HT1080 (cell line): ENCODE results near the gene C1orf174. TPM values are rescaled to one million over a fixed set of nuclear protein-coding genes. Genes with fewer than 3 reads are reported as not detected.

Experiments
- DNase-seq: peaks from one replicate; pipeline ENCODE4 v3.0.0-alpha.2; 2015; ENCODE audit warnings: low read depth
- total RNA-seq: library from RNA; depleted of rRNA; stranded (reverse); fragments of >200 nt; shearing (Covaris generic); gene quantifications from 2 replicates; pipeline ENCODE4 v1.2.3, GENCODE V29; 2014

C1orf174 gene
- total RNA-seq, 1 experiment from 2014 or later: 81.2 TPM

DNA sequence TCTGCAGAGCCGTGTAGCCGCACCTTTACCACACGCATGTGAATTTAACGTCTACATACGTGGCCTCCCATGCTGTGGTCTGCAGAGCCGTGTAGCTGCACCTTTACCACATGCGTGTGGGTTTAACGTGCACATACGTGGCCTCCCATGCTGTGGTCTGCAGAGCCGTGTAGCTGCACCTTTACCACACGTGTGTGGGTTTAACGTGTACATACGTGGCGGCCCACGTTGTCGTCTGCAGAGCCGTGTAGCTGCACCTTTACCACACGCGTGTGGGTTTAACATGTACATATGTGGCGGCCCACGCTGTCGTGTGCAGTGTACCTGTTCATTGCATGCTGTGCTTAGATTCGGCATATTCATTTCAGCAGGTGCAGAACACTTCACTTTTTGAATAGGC is 25.3 kb downstream of the C1orf174 start:
- DNase-seq: no peak

DNA sequence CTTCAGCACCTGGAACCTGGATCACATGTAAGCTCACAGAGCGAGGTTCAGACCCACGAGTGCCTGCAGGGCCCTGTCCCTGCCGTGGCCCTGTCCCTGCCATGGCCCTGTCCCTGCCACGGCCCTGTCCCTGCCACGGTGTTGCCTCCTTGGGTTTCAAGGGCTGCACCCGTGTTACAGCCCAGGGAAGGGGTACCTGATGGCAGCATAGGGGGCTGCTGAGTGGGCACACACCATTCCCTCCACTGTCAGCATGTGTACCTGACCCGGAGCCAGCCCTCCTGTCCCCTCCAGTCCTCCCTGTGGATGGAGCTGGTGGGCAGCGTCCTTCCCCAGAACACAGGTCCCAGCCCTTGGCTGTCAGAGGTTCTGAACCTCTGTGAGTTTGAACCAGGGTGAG is 27.5 kb downstream of the C1orf174 start:
- no peak for DNase-seq

DNA sequence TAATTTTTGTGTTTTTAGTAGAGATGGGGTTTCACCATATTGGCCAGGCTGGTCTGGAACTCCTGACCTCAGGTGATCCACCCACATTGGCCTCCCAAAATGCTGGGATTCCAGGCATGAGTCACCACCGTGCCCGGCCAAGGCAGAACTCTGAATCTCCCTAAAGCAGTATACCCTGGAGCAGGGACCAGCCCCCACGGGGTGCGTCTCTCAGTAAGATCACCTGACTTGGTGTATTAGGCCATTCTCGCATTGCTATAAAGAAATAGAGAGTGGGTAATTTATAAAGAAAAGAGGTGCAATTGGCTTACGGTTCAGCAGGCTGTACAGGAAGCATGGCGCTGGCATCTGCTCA is 28.6 kb downstream of the C1orf174 start:
- DNase-seq: no peak

DNA sequence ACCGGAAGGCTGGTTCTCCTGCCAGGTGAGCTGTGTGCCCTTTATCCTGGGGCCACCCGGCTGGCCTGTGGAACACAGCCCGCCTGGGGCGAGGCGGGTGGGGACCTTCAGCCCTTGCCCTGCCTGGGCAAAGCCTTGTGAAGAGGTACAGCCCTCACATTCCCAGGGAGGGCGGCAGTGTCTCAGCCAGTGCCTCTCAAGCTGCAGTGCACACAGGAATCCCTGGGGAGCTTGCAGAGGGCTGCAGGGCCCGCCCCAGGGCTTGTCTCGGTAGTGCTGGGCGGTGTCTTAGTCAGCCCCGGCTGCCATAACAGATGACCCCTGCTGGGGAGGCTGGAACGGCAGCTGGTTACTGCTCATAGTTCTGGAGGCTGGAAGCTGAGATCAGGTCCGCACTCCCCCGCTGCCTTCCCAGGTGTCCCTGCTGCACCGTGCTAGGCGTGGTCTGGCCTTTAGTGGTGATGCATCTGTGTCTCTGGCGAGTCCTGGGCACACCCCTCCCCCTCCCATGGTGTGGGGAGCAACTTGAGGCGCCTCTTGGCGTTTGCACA is 30.2 kb downstream of the C1orf174 start:
- DNase-seq: no peak

DNA sequence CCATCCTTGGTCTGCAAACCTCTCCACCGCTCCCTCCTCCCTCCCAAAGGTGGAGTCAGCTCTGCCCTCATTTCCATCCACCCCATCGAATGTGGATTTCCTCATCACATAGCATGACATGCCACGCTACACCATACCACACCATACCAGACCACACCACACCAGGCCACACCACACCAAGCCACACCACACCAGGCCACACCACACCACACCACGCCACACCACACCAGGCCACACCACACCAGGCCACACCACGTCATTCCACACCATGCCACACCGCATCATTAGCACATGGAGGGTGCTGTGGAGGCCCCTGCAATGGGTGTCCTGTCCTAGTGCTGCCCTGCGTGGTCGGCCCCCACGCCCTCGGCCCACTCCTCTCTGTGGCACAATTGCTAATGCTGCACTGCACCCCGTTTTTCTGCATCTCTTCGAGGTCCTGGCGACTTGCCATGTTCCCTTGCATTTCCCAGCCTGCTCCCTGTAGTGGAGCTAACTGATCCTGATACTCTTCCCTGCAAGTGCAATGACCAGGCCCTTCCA is 31.5 kb downstream of the C1orf174 start:
- DNase-seq: no peak

DNA sequence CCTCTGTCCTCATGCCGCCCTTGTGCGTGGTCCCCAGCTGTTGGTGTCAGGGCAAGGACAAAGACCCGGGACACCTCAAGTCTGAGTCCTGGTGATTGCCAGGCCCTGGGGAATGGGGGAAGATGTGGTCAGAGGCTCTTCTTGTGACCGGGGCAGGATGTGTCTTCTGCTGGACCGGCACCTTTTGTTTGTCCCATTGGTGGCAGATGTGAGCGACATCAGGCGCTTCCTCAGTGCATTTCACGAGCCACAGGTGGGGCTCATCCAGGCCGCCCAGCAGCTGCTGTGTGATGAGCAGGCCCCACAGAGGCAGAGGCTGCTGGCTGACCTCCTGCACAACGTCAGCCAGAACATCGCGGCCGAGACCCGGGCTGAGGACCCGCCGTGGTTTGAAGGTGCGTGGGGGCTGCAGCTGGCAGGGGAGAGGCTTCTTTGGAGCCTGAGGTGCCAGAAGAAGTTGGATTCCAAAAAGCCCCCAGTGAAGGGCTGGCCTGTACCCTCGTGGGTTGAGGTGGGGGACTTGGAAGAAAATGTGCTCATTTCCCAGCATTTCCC is 34.4 kb downstream of the C1orf174 start:
- no peak for DNase-seq

DNA sequence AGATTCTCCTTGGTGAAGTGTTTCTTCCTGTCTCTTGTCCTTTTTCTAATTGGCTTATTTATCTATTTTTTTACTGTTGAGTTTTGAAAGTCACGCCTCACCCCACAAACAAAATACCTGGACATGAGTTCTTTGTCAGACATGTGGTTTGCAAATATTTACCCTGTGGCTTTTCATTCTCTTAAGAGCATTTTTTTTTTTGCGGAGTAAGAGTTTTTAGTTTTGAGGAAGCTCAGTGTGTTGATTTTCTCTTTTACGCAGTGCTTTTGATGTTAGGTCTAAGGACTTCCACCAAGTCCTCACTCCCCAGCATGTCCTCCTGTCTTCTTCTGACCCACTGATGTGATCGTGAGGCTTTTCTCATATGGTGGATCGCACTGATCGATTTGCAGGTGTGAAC is 35.2 kb downstream of the C1orf174 start:
- no peak for DNase-seq

DNA sequence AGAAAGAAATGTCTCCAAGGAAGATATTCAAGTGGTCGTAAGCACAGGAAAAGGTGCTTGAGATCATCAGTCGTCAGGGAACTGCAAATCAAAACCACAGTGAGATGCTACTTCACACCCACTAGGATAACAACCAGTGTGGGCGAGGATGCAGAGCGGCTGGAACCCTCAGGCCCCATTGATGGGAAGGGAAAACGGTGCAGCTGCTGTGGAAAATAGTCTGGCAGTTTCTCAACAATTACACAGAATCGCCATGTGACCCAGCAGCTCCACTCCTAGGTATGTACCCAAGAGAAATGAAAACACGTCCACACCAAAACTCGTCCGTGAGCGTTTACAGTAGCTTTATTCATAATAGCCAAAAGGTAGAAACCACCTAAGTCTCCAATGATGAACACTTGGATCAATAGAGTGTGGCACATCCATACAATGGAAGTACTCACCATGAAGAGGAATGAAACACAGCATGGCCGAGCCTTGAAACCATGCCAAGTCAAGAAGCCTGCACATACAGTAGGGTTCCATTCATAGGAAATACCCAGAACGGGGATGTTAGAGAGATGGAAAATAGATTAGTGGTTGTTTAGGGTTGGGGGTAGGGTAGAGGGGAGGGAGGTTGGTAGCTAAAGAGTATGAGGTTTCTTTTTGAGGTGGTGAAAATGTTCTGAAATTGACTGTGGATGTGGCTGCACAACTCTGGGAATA is 36.7 kb downstream of the C1orf174 start:
- no peak for DNase-seq

DNA sequence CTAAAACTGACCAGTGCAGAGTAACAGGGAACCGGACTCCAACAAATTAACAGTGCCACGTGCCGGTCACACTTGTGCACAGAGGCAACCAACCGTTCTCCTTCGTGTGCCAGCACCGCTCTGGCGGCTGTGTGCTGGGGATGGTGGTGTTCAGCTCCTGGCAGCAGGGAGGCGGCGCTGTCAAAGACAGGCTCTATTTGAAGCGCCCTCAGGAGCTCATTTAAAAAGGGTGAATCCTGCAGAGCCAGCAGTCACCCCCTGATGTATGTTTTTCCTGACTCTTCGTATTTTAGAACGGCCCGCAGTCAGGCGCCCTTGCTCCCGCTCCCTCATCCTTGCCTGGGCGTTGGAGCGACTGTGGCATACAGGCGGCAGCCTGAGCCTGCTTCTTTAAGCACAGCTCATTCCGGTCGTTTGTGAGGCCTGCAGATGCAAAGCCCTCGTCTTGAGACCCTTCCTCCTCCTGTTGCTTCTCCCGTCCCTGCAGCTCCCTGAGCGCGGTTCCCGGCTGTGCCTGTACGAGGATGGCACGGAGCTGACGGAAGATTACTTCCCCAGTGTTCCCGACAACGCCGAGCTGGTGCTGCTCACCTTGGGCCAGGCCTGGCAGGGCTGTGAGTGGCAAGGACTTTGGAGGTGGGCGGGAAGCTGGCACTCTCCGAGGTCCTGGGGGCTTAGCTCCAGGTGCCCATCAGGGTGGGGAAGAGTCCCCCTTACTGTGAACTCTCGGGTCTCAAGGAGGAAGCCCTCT is 41.7 kb downstream of the C1orf174 start:
- no peak for DNase-seq

DNA sequence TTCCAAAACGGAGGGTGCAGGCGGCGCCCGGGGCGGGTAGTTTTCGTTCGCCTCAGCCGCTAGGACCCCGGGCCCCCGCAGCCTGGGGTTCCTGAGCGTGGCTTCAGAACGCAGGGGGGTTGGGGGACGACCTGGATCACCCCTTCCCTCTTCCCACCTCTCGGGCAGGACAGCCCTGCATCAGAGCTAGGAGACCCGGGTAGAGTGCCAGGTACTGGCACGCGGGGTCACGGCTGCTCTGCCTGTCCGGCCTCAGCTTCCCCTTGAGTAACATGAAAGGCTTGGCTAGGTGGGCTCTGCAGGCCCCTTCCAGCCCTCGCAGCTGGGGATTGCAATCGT is 42.3 kb downstream of the C1orf174 start:
- DNase-seq: no peak

DNA sequence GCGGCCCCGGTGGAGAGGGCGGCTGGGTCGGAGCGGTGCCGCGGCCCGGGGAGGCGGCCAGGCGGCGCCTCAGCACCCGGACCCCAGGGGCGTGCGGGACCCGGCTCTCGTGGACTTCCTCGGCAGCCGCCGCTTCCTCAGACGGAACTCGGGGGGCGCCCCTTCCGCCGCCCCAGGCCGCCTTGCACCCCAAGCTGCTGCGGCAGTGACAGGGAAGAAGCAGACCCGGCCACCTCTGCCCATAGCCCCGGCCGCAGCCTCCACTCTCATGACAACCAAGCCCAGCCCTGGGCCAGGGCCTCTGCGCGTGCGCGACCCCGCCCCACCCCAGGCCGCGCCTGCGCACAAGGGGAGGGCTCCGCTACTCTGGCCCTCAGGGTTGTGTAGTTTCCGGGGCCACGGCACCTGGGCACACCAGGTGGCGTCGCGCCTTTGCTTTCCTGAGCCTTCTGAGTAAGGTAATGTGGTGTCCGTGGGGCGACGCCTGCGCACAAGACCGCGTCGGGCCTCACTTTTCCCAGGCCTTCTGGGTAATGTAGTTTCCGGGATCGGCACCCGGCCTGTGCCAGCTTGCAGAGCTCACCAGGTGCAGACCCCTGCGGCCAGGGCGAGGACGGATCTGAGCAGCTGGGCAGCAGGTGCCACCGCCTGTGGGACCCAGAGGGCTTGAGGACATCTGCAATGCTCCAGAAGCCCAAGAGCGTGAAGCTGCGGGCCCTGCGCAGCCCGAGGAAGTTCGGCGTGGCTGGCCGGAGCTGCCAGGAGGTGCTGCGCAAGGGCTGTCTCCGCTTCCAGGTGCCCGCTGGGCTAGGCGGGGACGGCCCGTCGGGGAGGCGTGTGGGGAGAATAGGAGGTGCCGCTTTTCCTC is 42.9 kb downstream of the C1orf174 start, which contains the start of the genes CEP104 and DFFB:
Gene CEP104 (minus strand): TSS at position 289 of the 868 bp plus-strand sequence. CDS start 4,804 bp downstream, outside the sequence.
Gene DFFB (plus strand): TSS at position 554 of the 868 bp plus-strand sequence. CDS start 128 bp downstream, at position 682.
- peak; percentile 93 for DNase-seq

DNA sequence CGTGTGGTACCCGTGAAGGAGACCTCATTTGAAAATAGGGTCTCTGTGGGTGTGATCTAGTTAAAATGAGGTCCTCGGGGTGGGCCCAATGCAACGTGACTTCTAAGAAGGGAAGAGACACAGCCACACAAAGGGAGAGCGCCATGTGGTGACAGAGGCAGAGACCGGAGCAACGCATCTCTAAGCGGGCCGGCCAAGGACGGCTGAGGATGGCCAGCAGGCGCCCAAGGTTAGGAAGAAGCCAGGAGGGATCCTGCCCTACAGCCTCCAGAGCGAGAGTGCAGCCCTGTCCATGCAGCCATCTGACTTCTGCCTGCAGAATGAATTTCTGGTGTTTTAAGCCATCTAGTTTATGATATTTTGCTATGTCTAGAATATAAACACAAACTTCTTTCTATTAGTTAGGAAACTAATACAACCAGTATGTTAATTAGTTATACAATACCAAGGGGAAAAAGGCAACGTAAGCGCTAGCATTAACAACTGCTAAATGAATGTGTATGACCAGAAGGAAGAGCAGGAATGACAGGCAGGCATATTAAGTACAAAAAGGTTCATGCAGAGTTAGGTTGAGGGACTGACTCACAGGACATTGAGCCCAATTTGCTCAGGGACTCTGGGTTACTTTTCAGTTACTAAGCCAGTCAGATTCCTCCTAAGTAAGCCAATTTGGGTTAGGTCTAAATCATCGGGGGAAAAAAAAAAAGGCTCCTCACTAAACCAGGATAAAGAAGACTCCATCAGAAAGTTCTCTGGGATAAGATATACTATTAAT is 47.2 kb downstream of the C1orf174 start:
- DNase-seq: no peak

DNA sequence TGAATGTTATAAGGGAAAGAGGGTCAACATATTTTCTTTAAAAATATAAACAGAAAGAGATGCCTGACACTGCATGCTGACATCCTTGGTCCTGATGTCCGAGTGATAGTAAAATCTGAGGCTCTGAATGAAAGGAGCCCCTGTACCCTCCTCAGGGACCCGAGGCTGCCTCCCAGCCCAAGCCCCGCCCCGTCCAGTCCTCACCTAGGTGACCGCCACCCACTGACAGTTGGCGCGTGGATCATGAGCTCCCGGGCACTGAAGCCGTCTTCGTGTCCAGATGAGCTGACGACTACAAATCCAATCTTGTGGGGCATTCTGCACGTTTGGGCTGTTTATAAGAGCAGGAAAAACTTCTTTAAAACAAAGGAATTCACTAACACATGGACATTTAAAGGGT is 48.0 kb downstream of the C1orf174 start:
- no peak for DNase-seq

DNA sequence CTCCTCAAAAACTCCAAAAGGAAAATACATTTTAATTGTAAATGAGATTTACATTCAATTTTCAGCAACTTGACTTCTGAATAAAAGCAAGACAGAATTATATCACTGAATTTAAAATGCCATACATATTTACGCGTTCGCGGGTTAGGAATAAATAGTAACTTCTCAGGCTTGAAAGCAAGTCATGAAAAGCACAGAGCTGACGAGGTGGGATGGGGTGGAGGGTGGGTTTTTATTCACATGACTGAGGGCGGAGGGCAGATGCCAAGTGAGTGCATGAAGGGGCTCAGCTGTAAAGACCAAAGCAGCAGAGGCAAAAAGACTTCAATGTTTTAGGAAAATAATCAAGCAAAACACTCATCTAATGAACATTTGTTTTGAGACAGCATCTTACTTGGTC is 48.8 kb downstream of the C1orf174 start:
- DNase-seq: no peak

DNA sequence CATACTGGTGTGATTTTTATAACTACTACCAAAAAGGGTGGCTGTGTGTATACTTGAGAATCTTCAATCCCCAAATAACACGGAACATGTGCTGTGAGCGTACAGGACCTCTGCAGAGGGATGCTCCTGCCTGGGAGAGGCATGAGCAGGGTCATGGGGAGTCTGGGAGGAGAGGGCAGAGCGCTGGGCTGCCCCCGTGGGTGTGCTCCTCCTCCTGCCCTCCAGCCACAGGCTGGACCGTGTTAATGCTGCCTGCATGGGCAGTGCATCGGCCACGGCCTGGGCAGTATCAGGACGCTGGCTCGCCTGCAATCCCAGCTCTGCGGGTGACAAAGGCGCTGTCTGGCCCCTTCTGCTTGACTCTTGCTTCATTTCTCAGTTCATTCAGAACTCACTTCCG is 49.2 kb downstream of the C1orf174 start:
- DNase-seq: no peak

DNA sequence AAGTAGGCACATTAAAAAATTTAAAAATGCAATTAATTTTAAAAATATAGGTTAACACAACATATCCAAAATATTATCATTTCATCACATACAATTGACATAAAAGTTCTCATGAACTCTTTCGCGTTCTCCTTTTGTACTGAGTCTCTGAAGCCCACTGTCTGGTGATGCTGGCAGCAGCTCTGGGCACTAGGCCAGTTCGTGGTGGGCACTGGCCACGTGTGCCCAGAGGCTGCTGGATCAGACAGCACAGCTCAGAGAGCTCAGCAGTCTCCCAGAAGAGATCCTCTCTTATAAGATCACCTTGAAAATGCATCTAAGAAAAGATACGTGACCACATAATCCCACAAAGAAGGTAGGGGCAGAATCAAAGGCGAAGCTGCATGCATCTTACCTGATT is 53.0 kb downstream of the C1orf174 start:
- no peak for DNase-seq

DNA sequence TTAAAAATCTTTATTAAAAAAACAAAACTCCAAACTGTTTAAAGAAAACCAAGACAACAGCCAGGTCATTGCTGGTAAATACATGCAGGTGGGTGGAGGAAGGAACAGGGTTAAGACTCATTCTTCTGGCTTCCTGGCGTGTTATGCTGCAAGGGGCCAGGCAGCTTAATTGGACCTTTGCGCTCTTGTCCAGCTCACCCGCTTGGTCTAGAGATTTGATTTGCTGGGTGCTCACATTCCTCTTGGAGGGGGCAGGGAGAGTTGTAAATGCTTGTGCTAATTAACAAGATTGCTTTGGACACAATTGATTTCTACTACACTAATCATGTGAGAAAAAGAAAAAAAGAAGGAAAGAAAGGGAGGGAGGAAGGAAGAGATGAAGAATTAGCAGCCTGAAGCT is 53.5 kb downstream of the C1orf174 start:
- no peak for DNase-seq

DNA sequence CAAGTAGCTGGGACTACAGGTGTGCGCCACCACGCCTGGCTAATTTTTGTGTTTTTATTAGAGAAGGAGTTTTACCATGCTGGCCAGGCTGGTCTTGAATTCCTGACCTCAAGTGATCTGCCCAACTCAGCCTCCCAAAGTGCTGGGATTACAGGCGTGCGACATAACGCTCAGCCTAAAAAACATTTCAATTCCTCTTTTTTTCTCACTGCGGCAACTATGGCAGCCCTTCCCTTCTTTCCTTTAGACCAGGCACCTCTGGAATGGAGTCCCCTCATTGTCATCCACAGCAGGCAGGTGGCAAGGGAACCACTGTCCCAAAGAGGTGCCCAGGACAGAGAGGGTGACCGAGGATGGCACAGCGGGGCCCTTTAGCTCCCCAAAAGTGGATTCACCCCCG is 57.2 kb downstream of the C1orf174 start:
- DNase-seq: no peak

DNA sequence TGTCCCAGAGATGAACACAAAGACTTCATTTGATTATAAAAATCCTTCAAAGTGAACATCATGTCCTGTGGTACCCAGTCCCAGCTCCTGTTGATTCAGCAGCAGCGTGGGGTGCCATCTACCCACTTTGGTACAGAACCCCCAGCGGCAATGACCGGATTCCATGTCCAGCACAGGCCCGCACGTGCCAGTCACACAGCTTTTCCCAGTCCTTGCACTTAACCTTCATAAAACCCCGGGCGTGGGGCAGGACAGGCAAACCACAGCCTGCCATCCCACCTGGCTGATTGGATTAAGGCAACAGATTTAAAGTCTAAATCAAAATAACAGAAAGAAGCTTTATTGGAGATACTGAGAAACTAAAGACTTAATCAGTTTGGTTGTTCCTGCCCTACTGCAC is 58.6 kb downstream of the C1orf174 start:
- DNase-seq: no peak
